Right renal pelvis (tissue), 4 donors: ENCODE results near the gene RNF180. TPM values are rescaled to one million over a fixed set of nuclear protein-coding genes. Genes with fewer than 3 reads are reported as not detected.

Source experiments
- DNase-seq, 4 donors: peaks; one replicate each; pipeline ENCODE4 v3.0.0-alpha.2; 2013; ENCODE audit warnings: low read depth in 4 of 4, low spot score in 3 of 4, missing footprints in 1 of 4
- polyA plus RNA-seq, 4 donors: library from polyadenylated mRNA; unstranded; fragments of 120-200 nt; gene quantifications; one replicate each; pipeline ENCODE4 v1.2.1, GENCODE V29; 2013; ENCODE audit not compliant: insufficient read length in 4 of 4

The RNF180 gene
- 10 to 100 TPM in 3 of 4 donors, 1 to 10 TPM in 1; 9.2 to 14.0 (median 12.8) TPM for polyA plus RNA-seq

GRCh38 chr5:64165500-64166200 is at the start of gene RNF180:
RNF180 (plus strand) TSS chr5:64165843; CDS start chr5:64200808, 34,965 bp downstream.
- peak; percentile 20 to 35 (median 26) for DNase-seq

- DNase-seq, result no peak
Observed at GRCh38 chr5:64125521-64125920, 40.1 kb upstream of the RNF180 start.

- DNase-seq, result no peak
Observed at GRCh38 chr5:64126202-64126741, 39.4 kb upstream of the RNF180 start.

- DNase-seq, result no peak
Observed at GRCh38 chr5:64140018-64140417, 25.6 kb upstream of the RNF180 start.

GRCh38 chr5:64144425-64145215 is 21.0 kb upstream of the RNF180 start:
- no peak for DNase-seq

GRCh38 chr5:64145216-64145895 is 20.3 kb upstream of the RNF180 start:
- DNase-seq, result no peak

GRCh38 chr5:64147379-64147778 is 18.3 kb upstream of the RNF180 start:
- no peak for DNase-seq

- DNase-seq, result peak in 3 of 4 donors; percentile 25 to 32 (median 31)
Observed at GRCh38 chr5:64147849-64148441, 17.7 kb upstream of the RNF180 start.

- no peak for DNase-seq
Observed at GRCh38 chr5:64149268-64149667, 16.4 kb upstream of the RNF180 start.

- no peak for DNase-seq
Observed at GRCh38 chr5:64149857-64150521, 15.7 kb upstream of the RNF180 start.

GRCh38 chr5:64156261-64156660 is 9.4 kb upstream of the RNF180 start:
- DNase-seq, result no peak

GRCh38 chr5:64158827-64159226 is 6.8 kb upstream of the RNF180 start:
- DNase-seq, result no peak

GRCh38 chr5:64160201-64160600 is 5.4 kb upstream of the RNF180 start:
- DNase-seq, result no peak

- DNase-seq, result no peak
Observed at GRCh38 chr5:64161420-64161819, 4.2 kb upstream of the RNF180 start.

GRCh38 chr5:64163135-64163534 is 2.5 kb upstream of the RNF180 start:
- DNase-seq, result no peak

GRCh38 chr5:64163746-64164145 is 1.9 kb upstream of the RNF180 start:
- DNase-seq, result no peak

- no peak for DNase-seq
Observed at GRCh38 chr5:64164166-64164565, 1.5 kb upstream of the RNF180 start.

- peak in 2 of 4 donors; percentile 16 to 18 for DNase-seq
Observed at GRCh38 chr5:64165160-64165499, 513 bp upstream of the RNF180 start.

- peak in 2 of 4 donors; percentile 10 to 28 for DNase-seq
Observed at GRCh38 chr5:64166201-64166959, 737 bp downstream of the RNF180 start.
